ENCODE measurements around the gene EFNA2. TPM values are rescaled to one million over a fixed set of nuclear protein-coding genes. Genes with fewer than 3 reads are reported as not detected.

EFNA2 gene
- total and polyA plus RNA-seq, 2 of the 8 experiments (the other 6 are each of a cell fraction or from before 2014, with no cell fraction given), result 4.0 to 7.0 TPM

GRCh38 chr19:1270213-1270853 lies 15.3 kb upstream of the EFNA2 start:
- Histone ChIP-seq H3K23ac (ENCODE audit: insufficient read length) (no peak overlapping the region), H3K18ac (ENCODE audit: extremely low read depth, low read length) (no peak overlapping the region), H3K4me2 (ENCODE audit: insufficient read depth in 1 of 2, low read depth in 2 of 2, low read length in 2 of 2) (peak overlapping the region; percentile 83 to 99), H2BK120ac (replicated peaks; ENCODE audit: low read depth, low read length) (no peak overlapping the region), H4K5ac (ENCODE audit: insufficient read length, low read depth, low read length) (peak overlapping the region; percentile 0), H3K27me3 (replicated peaks in 1 of 4; ENCODE audit: control insufficient read depth in 3 of 4, extremely low read depth in 1 of 4, insufficient read depth in 3 of 4, low read length in 3 of 4) (peaks cover 0 to 10% (median 5%) of the 10 kb centered on the region in 4 experiments; a peak in 4 of 7 replicates), H3K27ac (ENCODE audit: low read depth, low read length) (peak overlapping the region; percentile 98), H3K23me2 (ENCODE audit: low read depth, low read length) (peaks cover 23% of the 10 kb centered on the region; the same call in 1 of the 2 replicates), H4K8ac (ENCODE audit: extremely low read depth, insufficient read depth, low read length) (peak overlapping the region; percentile 99; the same call in 1 of the 2 replicates), H3K4me3 (ENCODE audit: extremely low read depth in 1 of 4, insufficient read depth in 2 of 4, low read depth in 3 of 4, low read length in 4 of 4) (peak overlapping the region; percentile 74 to 95 (median 90)), H3K79me1 (ENCODE audit: low read depth, low read length) (peaks cover 17% of the 10 kb centered on the region), H3K79me2 (ENCODE audit: control insufficient read depth in 1 of 2, insufficient read depth in 2 of 2, low read length in 2 of 2) (peaks cover 5 to 32% of the 10 kb centered on the region in 2 experiments), H3K9me3 (ENCODE audit: insufficient read depth in 2 of 2, low read depth in 1 of 2, low read length in 1 of 2) (no peaks in the 10 kb centered on the region), H2AFZ (ENCODE audit: low read length) (no peak overlapping the region), H3K4ac (replicated peaks; ENCODE audit: insufficient read length, low read depth, low read length) (peak overlapping the region; percentile 48), H2BK15ac (ENCODE audit: low read length) (no peak overlapping the region), H3K4me1 (replicated peaks in 1 of 4; ENCODE audit: control insufficient read depth in 3 of 4, insufficient read depth in 4 of 4, low read length in 3 of 4) (peaks cover 4 to 49% (median 35%) of the 10 kb centered on the region in 4 experiments), H2BK12ac (ENCODE audit: low read depth, low read length) (no peak overlapping the region), H2BK5ac (ENCODE audit: low read depth, low read length) (peak overlapping the region; percentile 72), H3K14ac (ENCODE audit: insufficient read length) (no peak overlapping the region), H2BK20ac (ENCODE audit: low read length) (no peak overlapping the region), H3K9ac (replicated peaks in 1 of 4; ENCODE audit: extremely low read depth in 1 of 4, low read depth in 3 of 4, low read length in 3 of 4) (peak overlapping the region in 3 of 4 experiments; percentile 91 to 97 (median 97); a peak in 6 of 7 replicates), H3K36me3 (ENCODE audit: control insufficient read depth in 2 of 4, insufficient read depth in 4 of 4, low read length in 3 of 4) (peaks cover 33 to 46% (median 41%) of the 10 kb centered on the region in 4 experiments), H4K91ac (replicated peaks; ENCODE audit: insufficient read length, low read length) (peak overlapping the region; percentile 96), H3K56ac (replicated peaks; ENCODE audit: insufficient read length, low read depth, low read length) (no peak overlapping the region), H2AK5ac (ENCODE audit: low read depth, low read length) (no peak overlapping the region; the same call in 1 of the 2 replicates), H4K20me1 (replicated peaks in 1 of 2; ENCODE audit: control insufficient read depth in 1 of 2, insufficient read depth in 2 of 2, low read length in 2 of 2) (peaks cover 7 to 25% of the 10 kb centered on the region in 2 experiments)
- ChIA-PET CTCF (ENCODE audit: partially characterized antibody) (interaction anchor here (15.9 kb wide), 1 partner anchor 27 kb away, joined by 212 read pairs; the partner anchor contains the start of gene ATP5F1D), POLR2A (ENCODE audit: partially characterized antibody) (interaction anchor here (1.3 to 19.4 kb wide), 15 partner anchors 6 to 244 kb away, joined by 3 to 456 read pairs (median 9); partner anchors contain the start of genes CIRBP, CNN2, EFNA2 and FAM174C)
- FAIRE-seq (no peak), DNase-seq (ENCODE audit: low read depth in 1 of 2, low spot score in 2 of 2) (no peak)
- WGBS, 2 experiments (ENCODE audit: extremely low coverage in 1 of 2, insufficient coverage in 1 of 2, insufficient read length in 1 of 2, insufficient replicate concordance in 2 of 2, low coverage in 1 of 2, low lambda C conversion rate in 2 of 2, missing lambda C conversion rate in 1 of 2), result 67% methylated on average over 8 of the region's 8 CpGs; no CpG with 5 or more reads in 1 of the 2 experiments
- TF ChIP-seq SRF (IDR thresholded peaks at IDR 0.05; ENCODE audit: low read depth, low read length) (no peak), HDAC6 (IDR thresholded peaks at IDR 0.05; ENCODE audit: low read depth, low read length) (no peak), TBP (IDR thresholded peaks at IDR 0.05; ENCODE audit: low read depth, low read length) (no peak), SIN3A (conservative IDR thresholded peaks at IDR 0.05 in 1 of 2, IDR thresholded peaks at IDR 0.05 in 1 of 2; ENCODE audit: low read depth in 1 of 2, low read length in 2 of 2) (0 out of 4 replicates have a peak, but pooled peaks of 1 of the 2 experiments have one; percentile 7), CREB1 (IDR thresholded peaks at IDR 0.05) (0 out of 2 replicates have a peak, but pooled peaks have one; percentile 8), POLR2AphosphoS5 (IDR thresholded peaks at IDR 0.05; ENCODE audit: low read depth, low read length) (0 out of 2 replicates have a peak, but pooled peaks have one; percentile 4), MAFK (IDR thresholded peaks at IDR 0.05; ENCODE audit: low read depth, low read length) (no peak), GTF2F1 (IDR thresholded peaks at IDR 0.05; ENCODE audit: borderline replicate concordance, low read depth, low read length) (no peak), RBBP5 (IDR thresholded peaks at IDR 0.05; ENCODE audit: borderline replicate concordance, low read depth, low read length) (no peak), RXRA (IDR thresholded peaks at IDR 0.05; ENCODE audit: insufficient read depth, low read depth, low read length) (no peak), TCF12 (IDR thresholded peaks at IDR 0.05; ENCODE audit: low read depth, low read length) (no peak)
- TF ChIP-seq, protein P1, sequence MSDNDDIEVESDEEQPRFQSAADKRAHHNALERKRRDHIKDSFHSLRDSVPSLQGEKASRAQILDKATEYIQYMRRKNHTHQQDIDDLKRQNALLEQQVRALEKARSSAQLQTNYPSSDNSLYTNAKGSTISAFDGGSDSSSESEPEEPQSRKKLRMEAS (IDR thresholded peaks at IDR 0.05), result no peak
